Measurements from ENCODE around the gene FYN.
"Not testable (repeated sequence)": the region's sequence is repeated elsewhere in the genome, so short reads cannot be mapped to it uniquely, and the experiment has no call there.

Gene FYN

DNA sequence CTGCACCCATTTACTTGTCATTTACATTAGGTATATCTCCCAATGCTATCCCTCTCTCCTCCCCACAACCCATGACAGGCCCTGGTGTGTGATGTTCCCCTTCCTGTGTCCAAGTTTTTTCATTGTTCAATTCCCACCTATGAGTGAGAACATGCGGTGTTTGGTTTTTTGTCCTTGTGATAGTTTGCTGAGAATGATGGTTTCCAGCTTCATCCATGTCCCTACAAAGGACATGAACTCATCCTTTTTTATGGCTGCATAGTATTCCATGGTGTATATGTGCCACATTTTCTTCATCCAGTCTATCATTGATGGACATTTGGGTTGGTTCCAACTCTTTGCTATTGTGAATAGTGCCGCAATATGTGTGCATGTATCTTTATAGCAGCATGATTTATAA lies 87.1 kb downstream of the FYN start:
- DNase-seq: not testable (repeated sequence)

DNA sequence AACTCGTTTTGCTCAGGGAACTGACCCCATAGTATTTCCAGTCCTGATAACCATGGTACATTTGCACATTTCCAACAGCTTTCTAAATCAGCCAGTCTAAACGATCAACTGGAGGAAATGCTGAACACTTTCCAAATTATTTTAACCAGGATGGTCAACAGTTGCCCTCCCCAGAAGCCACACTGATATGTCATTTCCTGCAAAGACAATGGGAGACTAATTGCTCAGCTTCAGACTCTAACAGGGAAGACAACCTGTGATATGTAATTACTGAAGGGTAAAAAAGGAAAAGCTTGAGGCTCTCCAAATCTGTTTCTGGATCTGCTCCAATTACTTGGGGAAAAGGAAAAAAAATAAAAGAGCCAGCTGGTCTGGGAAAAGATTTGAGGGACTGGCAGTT lies 88.8 kb downstream of the FYN start:
- DNase-seq: no peak

DNA sequence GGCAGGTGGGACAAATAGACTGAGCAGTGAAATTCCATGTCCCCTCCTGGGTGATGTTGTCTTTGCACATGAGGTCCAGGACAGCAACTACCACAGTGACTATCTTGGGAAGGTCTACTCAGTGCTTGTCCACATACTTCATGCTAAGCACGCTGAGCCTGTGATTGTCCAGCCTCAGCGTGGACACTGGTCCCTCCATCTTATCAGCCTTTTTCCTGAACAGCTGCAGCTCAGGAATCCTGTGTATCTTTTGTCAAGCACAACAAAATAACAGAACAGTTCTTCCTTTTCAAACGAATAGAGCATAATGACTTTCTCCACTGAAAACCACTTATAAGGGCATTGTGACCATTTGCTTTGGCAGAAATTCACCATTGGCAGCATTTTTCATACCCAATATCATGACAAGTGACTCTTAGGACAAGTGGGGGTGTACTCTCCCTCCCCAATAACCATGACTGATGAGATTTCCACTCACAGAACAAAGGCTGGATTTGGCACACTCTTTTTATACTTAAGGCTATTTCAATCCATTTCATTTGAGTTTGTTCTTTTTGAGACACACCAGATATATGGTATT lies 90.3 kb downstream of the FYN start:
- no peak for DNase-seq

DNA sequence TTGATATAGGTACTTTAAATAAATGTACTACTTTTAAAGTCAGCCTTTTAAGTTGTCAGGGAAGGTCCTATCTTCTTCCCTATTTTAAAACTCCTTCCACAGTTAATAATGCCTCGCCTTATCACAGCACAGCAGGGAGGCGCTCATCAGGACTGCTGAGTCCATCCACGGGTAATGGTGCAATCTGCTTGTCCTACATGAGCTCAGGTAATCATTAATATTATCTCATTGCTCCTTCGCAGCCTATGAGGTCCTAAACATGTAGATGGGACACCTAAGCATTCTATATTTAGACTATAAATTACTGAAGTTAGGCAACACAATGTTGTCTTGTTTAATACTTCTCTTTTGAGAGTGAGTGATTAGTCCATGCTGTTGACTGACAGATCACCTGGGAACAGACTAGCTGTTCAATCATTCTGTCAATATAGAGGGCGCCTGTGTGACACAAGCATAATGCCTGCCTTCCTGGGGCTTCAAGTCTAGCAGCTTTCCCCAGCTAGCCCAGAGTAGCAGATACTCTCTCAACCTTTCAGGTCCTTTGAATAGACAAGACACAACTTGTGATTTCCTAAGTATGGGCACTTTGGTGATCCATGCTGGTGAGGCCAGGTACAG lies 91.0 kb downstream of the FYN start:
- DNase-seq: no peak

DNA sequence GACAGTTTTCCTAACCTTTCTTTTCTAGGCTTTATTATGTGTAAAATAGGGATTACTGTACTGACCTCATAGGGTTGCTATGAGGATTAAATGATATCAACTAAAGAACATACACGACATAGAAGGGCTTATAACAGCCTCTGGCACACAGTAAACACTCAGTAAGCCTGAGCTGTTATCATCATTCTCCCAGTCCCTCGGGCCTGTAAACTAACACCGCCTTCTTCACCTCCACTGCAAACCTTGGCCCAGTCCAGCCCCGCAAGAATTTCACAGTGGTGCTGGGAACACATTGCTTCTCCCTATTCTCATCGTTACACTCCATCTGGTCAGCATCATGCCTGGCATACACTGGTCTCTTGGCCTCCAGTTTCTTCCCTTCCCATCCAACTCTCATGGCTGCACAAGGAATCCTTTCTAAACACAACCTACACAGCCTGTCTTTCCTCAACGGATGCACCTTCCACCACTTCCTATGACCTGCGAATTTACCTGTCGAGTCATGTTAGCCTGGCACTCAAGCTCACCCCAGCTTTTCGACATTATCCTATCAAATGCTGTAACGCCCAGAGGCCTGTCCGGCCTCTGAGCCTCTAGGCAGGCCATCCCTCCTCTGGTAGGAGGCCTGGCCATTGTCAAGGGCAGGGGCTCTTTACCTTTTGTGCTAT lies 92.1 kb downstream of the FYN start:
- no peak for DNase-seq

DNA sequence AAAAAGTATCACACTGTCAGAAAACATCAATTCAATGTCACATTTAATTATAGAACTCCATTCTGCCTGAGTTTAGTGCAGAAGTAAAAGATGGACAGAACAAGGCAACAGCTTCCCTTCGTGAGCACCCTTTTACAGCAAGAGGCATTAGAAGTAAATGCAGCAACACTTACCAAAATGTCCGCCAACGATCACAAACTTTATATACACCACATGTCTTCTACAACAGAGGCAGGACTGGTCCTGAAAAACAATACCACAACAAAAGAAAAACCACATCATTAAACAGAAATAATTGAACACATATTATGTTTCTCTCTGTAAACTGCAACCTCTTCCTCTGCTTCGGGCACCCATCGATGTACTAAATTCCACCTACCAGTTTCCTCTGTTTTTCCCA lies 92.9 kb downstream of the FYN start:
- no peak for DNase-seq

DNA sequence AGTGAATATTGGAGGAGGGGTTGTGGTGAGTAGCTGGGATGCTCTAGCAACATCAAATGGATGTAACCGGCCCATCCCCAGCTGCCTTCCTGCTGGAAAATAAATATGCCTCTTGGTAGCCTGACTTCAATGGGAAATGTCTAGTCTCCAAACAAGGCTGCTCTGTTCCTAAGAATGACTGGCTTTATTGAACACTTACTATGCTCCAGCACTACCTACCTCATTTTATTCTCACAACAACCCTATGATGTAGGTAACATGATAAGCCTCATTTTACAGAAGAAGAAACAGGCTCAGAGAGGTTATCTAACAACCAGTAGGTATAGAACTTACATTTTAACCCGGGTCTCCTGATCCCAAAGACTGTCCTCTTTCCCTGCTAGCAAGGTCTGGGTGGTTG lies 93.6 kb downstream of the FYN start:
- no peak for DNase-seq

DNA sequence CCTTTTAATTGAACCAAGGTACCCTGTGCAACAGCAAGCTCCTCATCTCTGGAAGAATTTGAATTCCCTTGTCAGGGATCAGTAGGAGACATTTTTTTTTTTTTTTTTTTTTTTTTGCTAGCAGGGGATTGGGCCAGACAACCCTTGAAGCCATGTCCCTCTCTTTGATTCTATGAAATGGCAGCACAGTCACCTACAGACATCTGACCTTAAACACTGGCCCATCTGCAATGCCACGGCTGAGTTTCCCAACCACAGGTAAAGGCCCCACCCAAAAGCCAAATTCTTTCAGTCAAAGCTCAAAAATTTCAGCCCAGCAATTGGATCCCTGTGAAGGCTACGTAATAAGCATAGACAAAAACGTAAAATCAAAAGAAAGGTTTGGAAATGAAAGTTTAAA lies 94.2 kb downstream of the FYN start:
- DNase-seq: no peak

DNA sequence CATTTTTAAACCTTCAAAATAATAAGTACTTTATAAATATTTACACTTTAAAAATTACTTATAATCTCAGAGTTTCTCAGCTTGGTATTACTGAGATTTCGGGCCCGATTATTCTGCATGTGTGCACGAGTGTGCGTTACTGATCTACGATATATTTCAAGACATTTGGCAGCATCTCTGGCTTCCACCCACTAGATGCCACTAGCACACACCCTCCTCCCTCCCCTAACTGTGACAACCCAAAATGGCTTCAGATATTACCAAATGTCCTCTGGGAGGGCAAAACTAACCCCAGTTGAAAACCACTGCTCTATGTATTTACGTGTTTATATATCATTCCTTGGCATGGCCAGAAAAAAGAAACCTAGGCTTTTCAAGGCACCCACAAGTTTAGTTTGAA lies 95.9 kb downstream of the FYN start:
- DNase-seq: no peak

DNA sequence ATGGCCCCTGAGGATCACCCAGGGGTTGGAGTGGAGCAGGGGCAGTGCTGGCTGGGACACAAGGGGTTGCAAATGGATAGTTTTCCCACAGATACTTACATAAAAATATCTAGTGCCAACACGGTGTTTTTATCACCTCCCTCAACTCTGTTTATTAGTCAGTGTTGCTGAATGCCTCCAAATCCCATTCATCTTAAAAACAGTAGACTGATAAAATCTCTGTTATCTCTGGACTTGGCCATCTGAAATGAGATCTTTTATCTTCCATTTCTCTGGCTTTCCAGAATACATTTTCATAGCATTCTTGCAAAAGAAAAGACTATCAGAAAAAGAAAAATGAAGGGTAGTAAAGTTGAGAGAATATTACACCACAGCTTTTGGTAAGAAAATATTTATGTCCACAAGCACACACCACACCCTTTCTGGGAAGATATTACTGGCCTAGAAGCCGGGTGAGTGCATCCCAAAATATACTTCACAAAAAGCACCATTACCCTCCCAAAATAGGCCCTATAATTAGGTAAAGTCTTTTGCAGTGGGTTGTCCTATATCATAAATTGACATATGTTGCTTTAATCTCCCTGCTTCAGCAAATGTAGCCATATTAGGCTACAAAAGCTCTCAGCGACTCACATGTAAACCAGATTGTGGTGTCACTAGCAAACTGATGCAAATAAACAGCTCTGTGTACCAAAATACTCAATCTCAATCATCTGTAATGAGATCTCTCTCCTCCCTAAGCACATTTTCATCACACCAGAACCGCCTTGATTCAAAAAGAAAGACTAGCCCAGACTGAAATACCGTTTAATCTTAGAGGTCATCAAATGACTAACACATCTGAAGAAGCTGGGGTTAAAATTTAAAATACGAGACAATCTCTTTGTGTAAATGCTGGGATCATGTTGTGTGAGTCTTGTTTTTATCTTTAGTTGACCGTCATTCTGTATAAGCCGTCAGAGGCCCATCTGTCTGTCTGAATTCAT lies 96.7 kb downstream of the FYN start:
- no peak for DNase-seq

DNA sequence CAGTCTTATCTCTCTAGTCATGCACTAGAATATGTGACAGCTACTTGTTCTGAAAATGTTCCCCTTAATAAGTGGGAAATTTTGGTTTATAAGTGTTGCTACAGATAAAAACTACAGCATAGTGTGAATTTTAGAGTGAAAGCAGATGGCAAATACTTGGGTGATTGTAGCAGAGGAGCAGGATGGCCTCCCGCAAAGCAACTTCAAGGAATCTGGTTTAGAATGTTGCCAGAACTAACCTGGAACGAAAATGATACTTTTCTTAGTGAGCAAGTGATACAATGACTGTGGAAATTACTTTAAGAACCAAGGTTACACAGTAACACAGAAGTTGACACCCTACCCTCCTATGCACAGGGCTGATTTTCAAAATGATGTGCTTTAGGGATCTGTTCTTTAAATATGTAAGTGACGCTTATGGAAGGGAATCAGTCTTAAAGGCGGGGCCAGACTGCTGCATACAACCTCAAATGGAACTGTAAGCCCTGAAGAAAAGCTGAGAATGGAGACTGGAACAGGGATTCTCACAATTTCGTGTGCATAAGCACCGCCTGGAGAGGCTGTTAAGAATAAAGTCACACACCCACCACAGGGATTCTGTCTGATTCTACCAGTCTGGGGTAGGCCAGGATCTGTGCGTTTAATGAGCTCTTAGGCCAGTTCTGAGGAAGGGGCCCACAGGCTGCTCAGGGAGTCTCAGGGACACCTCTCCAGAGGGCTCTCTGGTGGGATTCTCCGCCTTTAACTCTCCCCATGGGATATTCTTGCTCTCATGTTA lies 97.9 kb downstream of the FYN start:
- DNase-seq: no peak

DNA sequence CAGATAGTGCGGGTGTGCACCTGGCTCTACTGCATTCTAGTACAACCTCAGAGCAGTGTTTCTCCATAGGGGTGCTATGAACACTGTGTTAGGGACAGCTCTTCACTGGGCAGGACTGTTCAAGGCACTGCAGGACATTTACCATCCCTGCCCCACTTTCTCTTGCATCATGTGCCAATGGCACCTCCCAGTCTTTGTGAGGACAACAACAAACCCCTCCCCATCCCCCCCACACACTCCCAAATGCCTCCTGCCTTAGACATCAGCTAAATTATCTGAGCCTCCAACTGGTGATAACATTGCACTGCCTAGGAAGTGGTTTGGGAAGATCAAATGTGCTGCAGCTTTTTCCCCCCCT lies 98.9 kb downstream of the FYN start:
- DNase-seq: no peak

DNA sequence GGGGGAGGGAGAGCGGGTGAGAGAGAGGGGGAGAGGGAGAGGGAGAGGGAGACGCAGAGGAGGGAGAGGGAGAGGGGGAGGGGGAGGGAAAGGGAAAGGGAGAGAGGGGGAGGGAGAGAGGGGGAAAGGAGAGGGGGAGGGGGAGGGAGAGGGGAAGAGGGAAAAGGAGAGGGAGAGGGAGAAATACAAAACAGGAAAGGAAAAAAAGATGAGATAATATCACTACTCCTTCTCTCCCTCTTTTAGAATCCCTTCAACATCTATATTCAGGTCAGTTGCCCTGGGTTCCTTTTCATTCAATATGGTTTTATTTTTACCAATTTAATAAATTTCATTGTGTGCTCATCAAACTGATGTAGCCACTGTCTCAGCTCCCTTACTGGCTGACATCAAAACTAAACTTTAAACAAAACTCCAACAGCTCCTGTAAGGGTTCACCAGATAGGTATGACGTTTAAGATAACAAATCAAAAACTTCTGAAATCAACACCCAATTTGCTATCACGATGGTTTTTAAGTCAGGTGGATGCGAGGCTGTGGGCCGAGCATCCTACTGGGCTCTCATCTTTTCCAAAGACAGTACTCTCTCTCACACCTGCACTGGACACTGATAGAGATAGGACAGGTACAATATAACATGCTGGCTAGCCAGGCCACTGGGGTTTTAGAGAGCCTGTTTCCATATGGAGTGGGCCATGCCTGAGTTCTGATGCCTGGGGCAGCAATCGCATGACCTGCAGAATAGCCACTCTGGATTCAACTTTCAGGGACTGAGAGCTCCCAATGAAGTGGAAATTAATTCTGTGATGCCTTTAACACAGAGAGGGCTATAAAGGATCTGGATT lies 99.5 kb downstream of the FYN start:
- DNase-seq: no peak

DNA sequence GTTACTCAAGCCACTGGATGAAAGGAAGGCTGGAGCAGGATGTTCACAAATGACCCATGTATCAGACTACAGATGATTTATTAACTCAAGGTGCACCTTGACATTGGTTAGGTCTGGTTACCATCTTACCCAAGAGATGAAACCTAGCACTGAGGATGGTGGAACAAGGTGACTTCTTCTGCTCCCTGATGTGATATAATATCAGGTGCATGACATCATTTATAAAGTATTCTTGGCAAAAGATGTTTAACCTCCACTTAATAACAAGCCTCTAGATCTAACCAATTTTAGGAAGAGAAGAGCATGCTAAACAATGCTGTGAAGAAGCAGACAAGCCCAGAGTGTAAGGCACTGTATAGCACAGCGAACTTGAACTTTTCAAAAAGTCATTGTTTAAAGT lies 100.9 kb downstream of the FYN start:
- DNase-seq: no peak

DNA sequence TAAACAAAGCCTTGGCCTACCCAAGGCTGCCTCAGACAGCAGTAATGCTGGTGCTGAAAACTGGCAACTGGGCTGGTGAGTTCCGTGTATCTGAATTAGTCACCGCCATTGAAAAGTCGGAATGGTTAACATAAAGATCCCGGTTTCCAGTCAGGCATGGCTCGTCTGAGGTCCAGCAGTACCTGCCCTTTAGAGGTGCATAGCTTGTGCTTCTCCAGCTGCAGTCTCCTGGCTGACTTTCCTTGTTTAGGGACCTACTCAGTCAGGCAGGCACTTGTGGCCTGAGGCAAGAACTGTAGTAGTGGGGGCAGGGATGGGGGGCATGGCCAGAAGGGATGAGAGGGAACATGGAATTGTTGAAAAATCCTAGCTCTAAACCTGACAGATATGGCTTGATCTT lies 101.6 kb downstream of the FYN start:
- no peak for DNase-seq

DNA sequence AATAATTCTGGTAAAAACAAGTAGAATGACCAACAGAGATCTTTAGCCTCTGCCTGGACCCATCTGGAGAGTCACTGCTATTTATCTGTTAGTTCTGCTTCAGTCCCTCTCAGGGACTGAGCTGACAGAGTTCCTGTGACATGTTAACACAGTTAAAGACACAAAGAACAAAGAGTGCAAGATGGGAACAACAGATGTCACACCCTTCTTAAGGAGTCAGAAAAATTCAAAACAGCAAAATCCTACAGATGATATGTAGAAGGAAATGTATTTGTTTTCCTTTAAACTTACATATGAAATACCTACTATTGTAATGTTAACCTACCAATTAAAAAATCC lies 102.2 kb downstream of the FYN start:
- no peak for DNase-seq

DNA sequence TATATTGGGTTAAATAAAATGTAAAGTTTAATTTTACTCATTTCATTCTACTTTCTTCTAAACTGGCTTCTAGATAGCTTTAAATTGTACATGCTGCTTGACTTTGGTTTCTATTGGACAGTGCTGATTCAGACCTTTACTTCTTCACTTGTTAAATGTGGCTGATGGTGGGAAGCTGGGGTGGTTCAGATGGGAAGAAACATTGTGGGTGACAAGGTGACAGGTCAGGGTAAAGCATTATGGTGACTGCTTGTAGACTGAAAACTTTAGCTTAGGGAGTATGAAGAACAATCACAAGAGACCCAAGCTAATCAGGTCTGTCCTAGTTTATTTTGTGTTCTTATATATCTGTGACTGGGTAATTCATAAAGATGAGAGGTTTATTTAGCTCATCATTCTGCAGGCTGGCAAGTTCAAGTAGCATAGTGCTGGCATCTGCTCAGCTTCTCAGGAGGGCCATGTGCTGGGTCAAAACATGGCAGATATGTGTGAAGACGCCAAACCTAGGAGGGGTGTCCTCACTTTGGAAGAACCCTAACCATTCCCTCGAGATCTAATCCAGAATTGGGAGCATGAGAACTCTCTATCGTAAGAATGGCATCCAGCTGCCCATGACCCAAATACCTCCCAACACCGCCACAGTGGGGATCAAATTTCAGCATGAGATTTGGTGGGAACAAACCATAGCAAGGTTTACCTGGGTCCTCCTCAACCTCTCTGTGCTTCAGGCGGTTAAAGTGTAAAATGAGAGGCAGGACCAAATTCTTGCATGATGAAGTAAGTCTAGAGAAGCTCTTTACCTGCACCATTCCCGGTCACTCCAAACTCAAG lies 102.8 kb downstream of the FYN start:
- DNase-seq: no peak

DNA sequence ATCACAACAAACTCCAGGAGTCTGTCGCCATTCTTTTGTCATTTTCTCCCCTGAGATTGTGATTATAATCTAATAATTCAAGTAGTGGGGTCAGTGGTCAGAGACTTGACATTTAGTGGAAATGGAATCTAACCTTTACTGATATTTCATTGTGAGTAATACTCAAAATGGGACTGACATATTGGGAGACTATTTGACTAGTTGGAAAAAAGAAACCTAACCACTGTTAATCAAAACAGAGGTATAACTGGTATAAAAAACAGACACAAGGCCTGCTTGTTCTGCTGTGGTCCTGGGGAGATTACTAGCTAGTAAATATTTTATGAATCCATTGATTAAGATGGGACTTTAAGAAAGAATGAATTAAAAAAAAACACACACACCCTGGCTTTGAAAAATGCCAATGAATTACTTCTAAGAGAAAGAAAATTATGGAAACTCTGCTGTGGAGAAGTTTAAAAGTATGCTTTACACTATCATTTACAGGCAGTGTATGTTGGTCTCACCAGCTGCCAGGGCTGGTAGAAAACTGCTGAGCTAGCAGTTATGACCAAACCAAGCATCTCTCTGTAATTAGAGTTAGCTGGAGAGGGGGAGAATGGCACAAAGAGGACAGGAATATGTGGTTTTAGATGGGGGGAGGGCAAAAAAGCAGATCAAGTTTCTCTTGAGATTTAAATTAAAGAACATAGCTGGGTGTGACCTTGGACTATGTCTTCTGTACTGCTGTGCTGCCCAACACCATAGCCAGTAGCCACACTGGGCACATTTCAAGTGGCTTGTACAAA lies 103.7 kb downstream of the FYN start:
- no peak for DNase-seq

DNA sequence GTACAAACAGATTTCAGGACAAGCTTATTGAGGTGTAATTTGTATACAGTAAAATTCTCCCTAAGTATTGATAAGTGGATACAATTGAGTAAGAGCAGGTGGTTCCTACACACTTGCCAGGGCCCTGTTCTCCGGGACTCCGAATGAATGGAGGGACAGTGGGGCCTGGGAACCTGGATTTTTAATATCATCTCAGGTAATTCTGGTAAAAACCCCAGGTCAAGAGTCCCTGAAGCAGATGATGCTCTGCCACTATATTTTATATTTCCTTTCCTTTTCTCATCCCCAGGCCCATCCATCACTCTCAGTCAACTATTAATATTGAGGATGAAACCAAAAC lies 104.9 kb downstream of the FYN start:
- no peak for DNase-seq

DNA sequence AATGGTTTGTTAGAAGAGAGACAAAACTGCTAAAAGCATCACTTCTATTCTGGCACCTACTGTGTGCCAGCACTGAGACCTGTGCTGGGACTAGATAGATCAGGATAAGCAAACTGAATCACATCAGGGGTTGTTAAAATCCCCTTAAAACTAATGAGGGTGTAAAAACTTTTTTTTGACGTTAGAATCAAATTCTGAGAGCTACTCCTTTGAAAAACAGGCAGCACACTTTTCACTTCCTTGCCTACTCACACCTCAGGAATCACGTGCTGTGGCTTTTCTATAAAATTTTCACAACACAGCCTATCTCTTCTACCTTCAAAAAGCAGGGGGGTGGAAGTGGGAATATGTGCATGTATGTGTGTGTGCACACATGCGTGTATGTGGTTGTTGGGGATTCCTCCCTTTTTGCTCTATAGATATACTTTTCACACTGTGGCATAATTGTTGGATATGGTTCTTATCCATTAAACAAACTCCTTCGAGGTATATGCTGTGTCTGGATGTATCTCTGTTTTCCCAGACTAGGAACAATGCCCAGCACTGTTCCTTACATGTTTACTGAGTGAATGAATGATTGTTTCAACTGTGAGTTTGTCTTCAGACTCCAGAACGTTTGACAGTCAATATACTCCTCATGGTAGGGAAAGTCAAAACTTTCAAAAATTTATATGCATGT lies 105.4 kb downstream of the FYN start:
- DNase-seq: no peak
